Measurements from ENCODE around the gene GSN.

The GSN gene

GRCh38 chr9:121298689-121299466 is 30.9 kb downstream of the GSN start:
- FAIRE-seq = no peak

GRCh38 chr9:121299467-121300282 is 31.7 kb downstream of the GSN start:
- FAIRE-seq (no peak), DNase-seq (ENCODE audit: extremely low spot score, insufficient read length, low read depth) (peak; percentile 17)

More at GRCh38 chr9:121298689-121299466, 30.9 kb downstream of the GSN start:
- DNase-seq (ENCODE audit: extremely low spot score, insufficient read length, low read depth) = no peak

- FAIRE-seq (no peak), DNase-seq (ENCODE audit: extremely low spot score, insufficient read length, low read depth) (no peak)
These were observed 32.5 kb downstream of the GSN start for GRCh38 chr9:121300283-121301119.

GRCh38 chr9:121301881-121302286 is 33.9 kb downstream of the GSN start:
- FAIRE-seq (no peak), DNase-seq (ENCODE audit: extremely low spot score, insufficient read length, low read depth) (no peak)

GRCh38 chr9:121302341-121302740 is 34.4 kb downstream of the GSN start:
- no peak for FAIRE-seq
- no peak for DNase-seq (ENCODE audit: extremely low spot score, insufficient read length, low read depth)

- DNase-seq (ENCODE audit: extremely low spot score, insufficient read length, low read depth) = no peak
- FAIRE-seq = no peak
These were observed 34.8 kb downstream of the GSN start for GRCh38 chr9:121302786-121303185.

GRCh38 chr9:121303456-121304451 is 35.8 kb downstream of the GSN start:
- DNase-seq (ENCODE audit: extremely low spot score, insufficient read length, low read depth) = no peak
- no peak for FAIRE-seq

GRCh38 chr9:121304707-121305106 is 36.7 kb downstream of the GSN start:
- DNase-seq (ENCODE audit: extremely low spot score, insufficient read length, low read depth) = no peak
- no peak for FAIRE-seq

GRCh38 chr9:121305269-121305994 is 37.5 kb downstream of the GSN start:
- no peak for FAIRE-seq
- DNase-seq (ENCODE audit: extremely low spot score, insufficient read length, low read depth) = no peak

GRCh38 chr9:121307976-121308375 is 40.0 kb downstream of the GSN start:
- FAIRE-seq = no peak

GRCh38 chr9:121308765-121309164 is 40.8 kb downstream of the GSN start:
- DNase-seq (ENCODE audit: extremely low spot score, insufficient read length, low read depth) (no peak), FAIRE-seq (no peak)

More at GRCh38 chr9:121307976-121308375, 40.0 kb downstream of the GSN start:
- no peak for DNase-seq (ENCODE audit: extremely low spot score, insufficient read length, low read depth)

- no peak for FAIRE-seq
- no peak for DNase-seq (ENCODE audit: extremely low spot score, insufficient read length, low read depth)
These were observed 41.2 kb downstream of the GSN start for GRCh38 chr9:121309171-121309570.

GRCh38 chr9:121309833-121310425 is 42.0 kb downstream of the GSN start:
- DNase-seq (ENCODE audit: extremely low spot score, insufficient read length, low read depth) = no peak
- FAIRE-seq = no peak

GRCh38 chr9:121310571-121310970 is 42.6 kb downstream of the GSN start:
- DNase-seq (ENCODE audit: extremely low spot score, insufficient read length, low read depth) = no peak
- FAIRE-seq = no peak

- FAIRE-seq = no peak
- no peak for DNase-seq (ENCODE audit: extremely low spot score, insufficient read length, low read depth)
These were observed 44.2 kb downstream of the GSN start for GRCh38 chr9:121312169-121312568.

GRCh38 chr9:121313458-121314152 is 45.6 kb downstream of the GSN start:
- no peak for FAIRE-seq
- no peak for DNase-seq (ENCODE audit: extremely low spot score, insufficient read length, low read depth)

GRCh38 chr9:121316378-121316777 is 48.4 kb downstream of the GSN start:
- FAIRE-seq = no peak
- DNase-seq (ENCODE audit: extremely low spot score, insufficient read length, low read depth) = no peak

Data from GM18507 (cell line).